Panc1 (cell line): Measurements from ENCODE around the gene TPD52L3. TPM values are rescaled to one million over a fixed set of nuclear protein-coding genes. Genes with fewer than 3 reads are reported as not detected.

Source experiments
- ATAC-seq: fragments of 200-7000 bp; cut with Tn5 transposase; 2 replicates; pipeline ENCODE4 v1.9.1; 2020; ENCODE audit warnings: mild to moderate bottlenecking, moderate library complexity
- BruUV-seq: library from RNA; stranded (reverse); fragments of 400-500 nt; replicated peaks from 2 replicates; lab custom pipeline; 2021; lab: Mats Ljungman, UMichigan
- CTCF ChIA-PET: fragments of 300-600 bp; sonication (Branson Sonifier 250); formaldehyde crosslinking; loops from one replicate; lab custom pipeline; 2022; ENCODE audit warnings: antibody characterized with exemption; lab: Charles Lee
- POLR2A ChIA-PET: fragments of 300-600 bp; sonication (Branson Sonifier 250); formaldehyde crosslinking; loops from one replicate; lab custom pipeline; 2022; ENCODE audit warnings: antibody characterized with exemption; lab: Charles Lee
- DNase-seq: peaks from one replicate; pipeline ENCODE4 v3.0.0-alpha.2; 2010; ENCODE audit warnings: low read depth, low spot score
- H3K27ac ChIP-seq: 2 replicates; pipeline ENCODE4 v1.5.1; 2011; ENCODE audit warnings: mild to moderate bottlenecking, low read length, inconsistent platforms
- H3K27me3 ChIP-seq: fragments of 200-500 bp; sonication (Bioruptor generic); 2 replicates; pipeline ENCODE4 v1.6.0; 2014; ENCODE audit warnings: low read length, inconsistent platforms; ENCODE audit not compliant: control insufficient read depth, insufficient read depth
- H3K36me3 ChIP-seq: fragments of 200-500 bp; sonication (Bioruptor generic); 2 replicates; pipeline ENCODE4 v1.5.1; 2014; ENCODE audit warnings: inconsistent platforms, mild to moderate bottlenecking, low read length, moderate library complexity; ENCODE audit not compliant: control insufficient read depth, insufficient read depth
- H3K4me1 ChIP-seq: 2 replicates; pipeline ENCODE4 v1.5.1; 2011; ENCODE audit warnings: inconsistent platforms, mild to moderate bottlenecking, low read length, moderate library complexity; ENCODE audit not compliant: control insufficient read depth, insufficient read depth
- H3K4me3 ChIP-seq, 2 experiments: 2 replicates each; pipeline ENCODE4 v1.5.1; 2011 to 2012; ENCODE audit warnings: low read depth in 2 of 2, low read length in 2 of 2, mild to moderate bottlenecking in 2 of 2, inconsistent platforms in 1 of 2, moderate library complexity in 1 of 2
- H3K9me3 ChIP-seq: fragments of 200-500 bp; sonication (Bioruptor generic); 2 replicates; pipeline ENCODE4 v1.5.1; 2014; ENCODE audit warnings: low read depth, mild to moderate bottlenecking, inconsistent platforms, low read length, moderate library complexity; ENCODE audit not compliant: control insufficient read depth, insufficient read depth
- CTCF ChIP-seq: fragments of 450-650 bp; IDR thresholded peaks from 2 replicates; pipeline ENCODE4 v1.5.1; 2017; ENCODE audit warnings: mild to moderate bottlenecking
- POLR2AphosphoS5 ChIP-seq: IDR thresholded peaks from 2 replicates; pipeline ENCODE4 v1.6.1; 2012; ENCODE audit warnings: mild to moderate bottlenecking, low read depth, low read length, moderate library complexity
- REST ChIP-seq, 2 experiments: IDR thresholded peaks; 2 replicates each; pipeline ENCODE4 v1.6.1; 2011 to 2012; ENCODE audit warnings: low read depth in 2 of 2, control low read depth in 1 of 2, low read length in 1 of 2, mild to moderate bottlenecking in 1 of 2, moderate library complexity in 1 of 2; ENCODE audit not compliant: insufficient read depth in 1 of 2
- SIN3A ChIP-seq: IDR thresholded peaks from 2 replicates; pipeline ENCODE4 v1.6.1; 2012; ENCODE audit warnings: low read depth, mild to moderate bottlenecking, low read length, moderate library complexity, borderline replicate concordance; ENCODE audit not compliant: insufficient read depth
- TCF7L2 ChIP-seq: IDR thresholded peaks from 2 replicates; pipeline ENCODE4 v1.6.1; 2011; ENCODE audit warnings: mild to moderate bottlenecking, low read depth, low read length, inconsistent platforms
- in situ Hi-C: cut with HindIII; loops from 2 replicates; pipeline ENCODE4 v1.10.0; 2016; ENCODE audit warnings: low sequenced_read_pairs, low pct_unique_long_range_greater_than_20kb
- intact Hi-C: fragments of 100-400 bp; cut with micrococcal nuclease; formaldehyde crosslinking; loops from one replicate; pipeline ENCODE4 v1.10.0; 2022; ENCODE audit not compliant: unreplicated experiment
- total RNA-seq: library from RNA; stranded (reverse); gene quantifications from one replicate; pipeline ENCODE4 v1.2.1, GENCODE V29; 2021; ENCODE audit not compliant: unreplicated experiment

The TPD52L3 gene
- total RNA-seq, 1 experiment from 2014 or later = not detected

- BruUV-seq = no TSS peak
- intact Hi-C loops (no loop called here), in situ Hi-C loops (no loop called here)
- Histone ChIP-seq H3K27me3 (no peaks in the 10 kb centered on the region), H3K4me3 (no peak overlapping the region), H3K36me3 (no peaks in the 10 kb centered on the region), H3K9me3 (no peaks in the 10 kb centered on the region), H3K27ac (no peak overlapping the region), H3K4me1 (no peaks in the 10 kb centered on the region)
- POLR2A ChIA-PET = no interaction called here
- no peak for ATAC-seq
- DNase-seq = no peak
- CTCF ChIA-PET = interaction anchor here (0.6 kb wide), 1 partner anchor 454 kb away, joined by 7 read pairs; no protein-coding TSS in a partner anchor
- no peak for TF ChIP-seq SIN3A
- no peak for TF ChIP-seq REST (IDR thresholded peaks at IDR 0.05; ENCODE audit: insufficient read depth in 1 of 2, low read depth in 2 of 2, low read length in 1 of 2)
- TF ChIP-seq TCF7L2 = no peak
- no peak for TF ChIP-seq POLR2AphosphoS5
- TF ChIP-seq CTCF = no peak
Observed at GRCh38 chr9:6334305-6334704, 6.1 kb downstream of the TPD52L3 start.

GRCh38 chr9:6348766-6349165 lies 20.6 kb downstream of the TPD52L3 start:
- intact Hi-C loops (no loop called here), in situ Hi-C loops (no loop called here)
- CTCF ChIA-PET = no interaction called here
- DNase-seq (no peak), ATAC-seq (no peak)
- no TSS peak for BruUV-seq
- POLR2A ChIA-PET = no interaction called here
- H3K27me3 ChIP-seq = no peaks in the 10 kb centered on the region
- no peak for TF ChIP-seq SIN3A
- no peaks in the 10 kb centered on the region for H3K9me3 ChIP-seq
- no peak overlapping the region for H3K27ac ChIP-seq
- H3K4me3 ChIP-seq = no peak overlapping the region
- H3K36me3 ChIP-seq = no peaks in the 10 kb centered on the region
- H3K4me1 ChIP-seq = no peaks in the 10 kb centered on the region

GRCh38 chr9:6351737-6352136 lies 23.6 kb downstream of the TPD52L3 start:
- POLR2A ChIA-PET = no interaction called here
- ATAC-seq = no peak
- no peak overlapping the region for H3K27ac ChIP-seq
- H3K4me3 ChIP-seq = no peak overlapping the region
- no TSS peak for BruUV-seq
- H3K9me3 ChIP-seq = no peaks in the 10 kb centered on the region
- CTCF ChIA-PET = no interaction called here
- no peaks in the 10 kb centered on the region for H3K36me3 ChIP-seq
- no peaks in the 10 kb centered on the region for H3K27me3 ChIP-seq
- no peaks in the 10 kb centered on the region for H3K4me1 ChIP-seq
- in situ Hi-C loops (no loop called here), intact Hi-C loops (no loop called here)
- no peak for TF ChIP-seq CTCF
- DNase-seq = no peak
